Nephron progenitor cell (in vitro differentiated cells): Measurements from ENCODE around the gene CSN1S1.
"Not testable (repeated sequence)": the region's sequence is repeated elsewhere in the genome, so short reads cannot be mapped to it uniquely, and the experiment has no call there.

Experiments
- DNase-seq: peaks from one replicate; pipeline ENCODE4 v3.0.0; 2021
- H3K27ac Mint-ChIP-seq: 2 replicates; pipeline ENCODE4 v1.8.0; 2021; ENCODE audit warnings: mild to moderate bottlenecking, moderate library complexity, mixed read lengths
- H3K27me3 Mint-ChIP-seq: 2 replicates; pipeline ENCODE4 v1.8.0; 2021; ENCODE audit warnings: mild to moderate bottlenecking, low read depth, mixed read lengths; ENCODE audit not compliant: poor library complexity
- H3K36me3 Mint-ChIP-seq: 2 replicates; pipeline ENCODE4 v1.8.0; 2021; ENCODE audit warnings: low read depth, mixed read lengths
- H3K4me1 Mint-ChIP-seq: 2 replicates; pipeline ENCODE4 v1.8.0; 2021; ENCODE audit warnings: mixed read lengths
- H3K4me3 Mint-ChIP-seq: 2 replicates; pipeline ENCODE4 v1.8.0; 2021; ENCODE audit warnings: mild to moderate bottlenecking, moderate library complexity, mixed read lengths
- H3K9me3 Mint-ChIP-seq: 2 replicates; pipeline ENCODE4 v1.8.0; 2021; ENCODE audit warnings: mild to moderate bottlenecking, moderate library complexity, mixed read lengths
- TF ChIP-seq, protein P1 (sequence below): fragments of 200-600 bp; sonication (generic); IDR thresholded peaks from 2 replicates; pipeline ENCODE4 v1.5.0; 2021; ENCODE audit warnings: antibody characterized with exemption

The CSN1S1 gene

DNA sequence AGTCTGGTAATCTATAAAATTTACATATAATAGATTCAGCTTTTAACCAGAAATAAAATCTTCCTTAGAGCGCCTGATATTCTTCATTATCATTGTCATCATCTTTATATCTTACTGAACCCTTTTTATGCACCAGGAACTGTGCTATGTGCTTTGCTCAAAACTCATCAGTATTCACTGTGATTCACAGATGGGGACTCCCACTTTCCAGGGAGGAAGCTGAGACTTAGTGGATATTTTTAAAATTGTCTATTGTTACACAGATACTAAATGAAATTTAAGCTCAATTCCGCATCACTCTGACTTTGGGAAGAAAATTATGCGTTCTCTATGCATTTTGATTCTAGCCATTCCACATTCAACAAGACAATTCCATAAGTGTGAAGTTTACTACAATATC is 36.1 kb upstream of the CSN1S1 start:
- H3K36me3 Mint-ChIP-seq: no peaks in the 10 kb centered on the region
- H3K4me1 Mint-ChIP-seq: no peaks in the 10 kb centered on the region
- no peak overlapping the region for H3K27ac Mint-ChIP-seq
- H3K27me3 Mint-ChIP-seq: peaks cover 4% of the 10 kb centered on the region
- DNase-seq: no peak
- TF ChIP-seq, protein P1, sequence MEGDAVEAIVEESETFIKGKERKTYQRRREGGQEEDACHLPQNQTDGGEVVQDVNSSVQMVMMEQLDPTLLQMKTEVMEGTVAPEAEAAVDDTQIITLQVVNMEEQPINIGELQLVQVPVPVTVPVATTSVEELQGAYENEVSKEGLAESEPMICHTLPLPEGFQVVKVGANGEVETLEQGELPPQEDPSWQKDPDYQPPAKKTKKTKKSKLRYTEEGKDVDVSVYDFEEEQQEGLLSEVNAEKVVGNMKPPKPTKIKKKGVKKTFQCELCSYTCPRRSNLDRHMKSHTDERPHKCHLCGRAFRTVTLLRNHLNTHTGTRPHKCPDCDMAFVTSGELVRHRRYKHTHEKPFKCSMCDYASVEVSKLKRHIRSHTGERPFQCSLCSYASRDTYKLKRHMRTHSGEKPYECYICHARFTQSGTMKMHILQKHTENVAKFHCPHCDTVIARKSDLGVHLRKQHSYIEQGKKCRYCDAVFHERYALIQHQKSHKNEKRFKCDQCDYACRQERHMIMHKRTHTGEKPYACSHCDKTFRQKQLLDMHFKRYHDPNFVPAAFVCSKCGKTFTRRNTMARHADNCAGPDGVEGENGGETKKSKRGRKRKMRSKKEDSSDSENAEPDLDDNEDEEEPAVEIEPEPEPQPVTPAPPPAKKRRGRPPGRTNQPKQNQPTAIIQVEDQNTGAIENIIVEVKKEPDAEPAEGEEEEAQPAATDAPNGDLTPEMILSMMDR: no peak
- H3K9me3 Mint-ChIP-seq: no peaks in the 10 kb centered on the region
- H3K4me3 Mint-ChIP-seq: no peak overlapping the region

DNA sequence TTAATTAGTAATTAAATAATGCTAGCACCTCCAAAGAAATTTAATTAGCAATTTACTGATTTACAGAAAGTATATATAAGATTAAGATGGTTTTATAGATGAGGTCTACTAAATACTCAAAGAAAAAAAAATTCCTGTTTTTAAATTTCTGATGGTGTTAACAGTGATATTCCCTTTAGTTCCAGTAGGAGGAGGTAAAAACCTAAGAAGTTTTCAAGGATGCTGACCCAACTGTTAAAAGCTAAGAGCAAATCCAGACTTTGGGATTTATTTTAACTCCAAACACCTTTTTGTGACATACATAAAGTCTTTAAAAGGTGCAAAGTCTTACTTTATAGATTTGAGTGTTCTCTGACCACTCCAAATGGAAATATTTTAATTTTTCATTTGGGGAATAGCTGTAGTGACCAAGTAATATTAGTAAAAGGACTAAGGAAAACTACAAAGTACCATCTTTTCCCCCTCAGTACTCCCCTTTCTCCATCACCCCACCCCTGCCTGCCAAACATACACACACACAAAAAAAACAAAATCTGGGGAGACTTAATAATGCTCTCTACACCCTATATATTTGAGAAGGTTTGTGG is 34.2 kb upstream of the CSN1S1 start:
- no peaks in the 10 kb centered on the region for H3K4me1 Mint-ChIP-seq
- TF ChIP-seq, protein P1: peak; percentile 60
- H3K27ac Mint-ChIP-seq: no peak overlapping the region
- no peak for DNase-seq
- peaks cover 4% of the 10 kb centered on the region for H3K27me3 Mint-ChIP-seq
- H3K4me3 Mint-ChIP-seq: no peak overlapping the region
- no peaks in the 10 kb centered on the region for H3K36me3 Mint-ChIP-seq
- H3K9me3 Mint-ChIP-seq: no peaks in the 10 kb centered on the region

- Mint-ChIP-seq H3K27me3 (peaks cover 7% of the 10 kb centered on the region), H3K4me1 (no peaks in the 10 kb centered on the region), H3K4me3 (no peak overlapping the region), H3K9me3 (no peaks in the 10 kb centered on the region), H3K27ac (no peak overlapping the region), H3K36me3 (no peaks in the 10 kb centered on the region)
- TF ChIP-seq, protein P1: no peak
- no peak for DNase-seq
Observed at GRCh38 chr4:69907151-69907550, 23.7 kb upstream of the CSN1S1 start.

GRCh38 chr4:69909195-69909594 is 21.7 kb upstream of the CSN1S1 start:
- no peak for DNase-seq
- H3K36me3 Mint-ChIP-seq: no peaks in the 10 kb centered on the region
- peaks cover 7% of the 10 kb centered on the region for H3K27me3 Mint-ChIP-seq
- H3K9me3 Mint-ChIP-seq: no peaks in the 10 kb centered on the region
- H3K4me3 Mint-ChIP-seq: no peak overlapping the region
- no peak overlapping the region for H3K27ac Mint-ChIP-seq
- H3K4me1 Mint-ChIP-seq: no peaks in the 10 kb centered on the region
- TF ChIP-seq, protein P1: no peak

GRCh38 chr4:69910016-69910782 is 20.7 kb upstream of the CSN1S1 start:
- Mint-ChIP-seq H3K9me3 (no peaks in the 10 kb centered on the region), H3K27me3 (peaks cover 4% of the 10 kb centered on the region), H3K4me3 (no peak overlapping the region), H3K36me3 (no peaks in the 10 kb centered on the region), H3K4me1 (no peaks in the 10 kb centered on the region), H3K27ac (no peak overlapping the region)
- no peak for DNase-seq
- TF ChIP-seq, protein P1: no peak

DNA sequence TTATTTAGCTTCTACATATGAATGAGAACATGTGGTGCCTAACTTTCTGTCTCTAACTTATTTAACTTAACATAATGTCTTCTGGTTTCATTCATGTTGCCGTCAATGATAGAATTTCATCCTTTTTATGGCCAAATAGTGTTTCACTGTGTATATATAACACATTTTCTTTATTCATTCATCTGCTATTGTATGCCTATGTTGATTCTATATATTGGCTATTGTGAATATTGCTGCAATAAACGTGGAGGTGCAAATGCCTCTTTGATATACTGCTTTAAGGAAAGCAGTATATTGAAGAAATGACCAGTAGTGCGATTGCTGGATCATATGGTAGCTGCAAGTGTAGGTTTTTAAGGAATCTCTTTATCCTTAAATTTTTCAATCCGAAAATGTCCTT is 10.0 kb upstream of the CSN1S1 start:
- Mint-ChIP-seq H3K27me3 (peaks cover 11% of the 10 kb centered on the region), H3K4me1 (no peaks in the 10 kb centered on the region), H3K27ac (no peak overlapping the region), H3K4me3 (no peak overlapping the region), H3K9me3 (peaks cover 6% of the 10 kb centered on the region), H3K36me3 (no peaks in the 10 kb centered on the region)
- no peak for DNase-seq
- TF ChIP-seq, protein P1: no peak

GRCh38 chr4:69923782-69924410 is 7.0 kb upstream of the CSN1S1 start:
- H3K4me1 Mint-ChIP-seq, DNase-seq, H3K27ac Mint-ChIP-seq, H3K36me3 Mint-ChIP-seq, H3K27me3 Mint-ChIP-seq, H3K9me3 Mint-ChIP-seq, H3K4me3 Mint-ChIP-seq: not testable (repeated sequence)
